CD8-positive, alpha-beta memory T cell (primary cell): ENCODE data around the gene ZDHHC11B. TPM values are rescaled to one million over a fixed set of nuclear protein-coding genes. Genes with fewer than 3 reads are reported as not detected.
A peak's percentile ranks its signal among the peaks of the same experiment; 100 is the strongest.
"Not testable (repeated sequence)": the region's sequence is repeated elsewhere in the genome, so short reads cannot be mapped to it uniquely, and the experiment has no call there.

Experiments used
- CTCF ChIA-PET: fragments of 350-600 bp; sonication (Branson Sonifier 250); formaldehyde crosslinking; loops from one replicate; lab custom pipeline; 2021; ENCODE audit warnings: antibody characterized with exemption; lab: Charles Lee
- POLR2A ChIA-PET: fragments of 350-600 bp; sonication (Branson Sonifier 250); formaldehyde crosslinking; loops from one replicate; lab custom pipeline; 2021; ENCODE audit warnings: antibody characterized with exemption; lab: Charles Lee
- DNase-seq, 5 donors: peaks; one replicate each; pipeline versions ENCODE4 v3.0.0 to v3.0.0-alpha.2; 2020 to 2022; ENCODE audit warnings: mixed read lengths in 1 of 5
- H3K27ac ChIP-seq: one replicate; pipeline ENCODE4 v1.7.0; 2013; ENCODE audit warnings: low read depth, mild to moderate bottlenecking, low read length, moderate library complexity
- H3K27me3 ChIP-seq: 2 replicates; pipeline ENCODE4 v1.7.0; 2013; ENCODE audit warnings: low read length, mild to moderate bottlenecking; ENCODE audit not compliant: insufficient read depth, poor library complexity, severe bottlenecking
- H3K36me3 ChIP-seq: 2 replicates; pipeline ENCODE4 v1.7.0; 2013; ENCODE audit warnings: mild to moderate bottlenecking, low read length, moderate library complexity; ENCODE audit not compliant: insufficient read depth
- H3K4me1 ChIP-seq: 2 replicates; pipeline ENCODE4 v1.7.0; 2013; ENCODE audit warnings: mild to moderate bottlenecking, low read length, moderate library complexity; ENCODE audit not compliant: insufficient read depth
- H3K4me3 ChIP-seq: 2 replicates; pipeline ENCODE4 v1.7.0; 2013; ENCODE audit warnings: mild to moderate bottlenecking, low read length
- H3K9me3 ChIP-seq: 2 replicates; pipeline ENCODE4 v1.7.0; 2013; ENCODE audit warnings: mild to moderate bottlenecking, low read length
- H3K27ac Mint-ChIP-seq, 8 donors: one replicate each; pipeline ENCODE4 v1.8.0; 2020 to 2021; ENCODE audit warnings: mixed read lengths in 8 of 8, mild to moderate bottlenecking in 6 of 8, inconsistent platforms in 3 of 8, moderate library complexity in 3 of 8
- H3K27me3 Mint-ChIP-seq, 2 donors: one replicate each; pipeline ENCODE4 v1.8.0; 2020 to 2021; ENCODE audit warnings: mixed read lengths in 2 of 2, mild to moderate bottlenecking in 1 of 2, moderate library complexity in 1 of 2
- H3K36me3 Mint-ChIP-seq, 3 donors: one replicate each; pipeline ENCODE4 v1.8.0; 2020 to 2021; ENCODE audit warnings: mixed read lengths in 3 of 3, inconsistent platforms in 1 of 3, mild to moderate bottlenecking in 1 of 3
- H3K4me1 Mint-ChIP-seq, 3 donors: one replicate each; pipeline ENCODE4 v1.8.0; 2020 to 2021; ENCODE audit warnings: mixed read lengths in 3 of 3, inconsistent platforms in 1 of 3, mild to moderate bottlenecking in 1 of 3
- H3K4me3 Mint-ChIP-seq, 7 donors: one replicate each; pipeline ENCODE4 v1.8.0; 2020 to 2021; ENCODE audit warnings: mixed read lengths in 7 of 7, mild to moderate bottlenecking in 6 of 7, moderate library complexity in 4 of 7, inconsistent platforms in 2 of 7
- H3K9me3 Mint-ChIP-seq, 5 donors: one replicate each; pipeline ENCODE4 v1.8.0; 2020 to 2022; ENCODE audit warnings: mixed read lengths in 5 of 5, mild to moderate bottlenecking in 3 of 5, moderate library complexity in 2 of 5, inconsistent platforms in 1 of 5
- polyA plus RNA-seq: library from polyadenylated mRNA; unstranded; fragments of 300-500 nt; fragmentation: Illumina TruSeq; gene quantifications from one replicate; pipeline ENCODE4 v1.2.3, GENCODE V29; 2021
- total RNA-seq, 2 experiments: library from RNA; stranded (reverse); gene quantifications; one replicate each; pipeline ENCODE4 v1.2.3, GENCODE V29; 2021

The ZDHHC11B gene
- total and polyA plus RNA-seq, 3 experiments from 2014 or later = 0.40 to 0.55 TPM; not detected in 1

- H3K4me3 Mint-ChIP-seq, H3K4me3 ChIP-seq, H3K4me1 ChIP-seq, H3K9me3 Mint-ChIP-seq, CTCF ChIA-PET, H3K36me3 ChIP-seq, H3K9me3 ChIP-seq, H3K27ac ChIP-seq, H3K27me3 Mint-ChIP-seq, H3K27ac Mint-ChIP-seq, H3K27me3 ChIP-seq, H3K36me3 Mint-ChIP-seq, POLR2A ChIA-PET, DNase-seq, H3K4me1 Mint-ChIP-seq: not testable (repeated sequence)
Measured at GRCh38 chr5:769485-770145, 14.9 kb downstream of the ZDHHC11B start.

- H3K36me3 Mint-ChIP-seq = peaks cover 0 to 3% (median 0%) of the 10 kb centered on the region in 3 donors
- POLR2A ChIA-PET = no interaction called here
- no peak for DNase-seq
Measured at GRCh38 chr5:766666-767431, 17.7 kb downstream of the ZDHHC11B start.

GRCh38 chr5:765948-766631 lies 18.4 kb downstream of the ZDHHC11B start:
- Mint-ChIP-seq H3K4me1 (no peaks in the 10 kb centered on the region), H3K27ac (no peak overlapping the region), H3K36me3 (peaks cover 0 to 3% (median 0%) of the 10 kb centered on the region in 3 donors), H3K9me3 (no peaks in the 10 kb centered on the region), H3K27me3 (peaks cover 0 to 2% of the 10 kb centered on the region in 2 donors), H3K4me3 (no peak overlapping the region)
- CTCF ChIA-PET = no interaction called here
- Histone ChIP-seq H3K27me3 (no peaks in the 10 kb centered on the region), H3K4me1 (no peaks in the 10 kb centered on the region), H3K36me3 (no peaks in the 10 kb centered on the region), H3K9me3 (no peaks in the 10 kb centered on the region), H3K27ac (no peak overlapping the region), H3K4me3 (no peak overlapping the region)
- POLR2A ChIA-PET = no interaction called here
- no peak for DNase-seq

More at GRCh38 chr5:766666-767431, 17.7 kb downstream of the ZDHHC11B start:
- Histone ChIP-seq H3K4me1 (no peaks in the 10 kb centered on the region), H3K27me3 (no peaks in the 10 kb centered on the region), H3K27ac (no peak overlapping the region), H3K4me3 (no peak overlapping the region), H3K9me3 (no peaks in the 10 kb centered on the region), H3K36me3 (no peaks in the 10 kb centered on the region)
- CTCF ChIA-PET = no interaction called here
- Mint-ChIP-seq H3K4me3 (no peak overlapping the region), H3K27me3 (no peaks in the 10 kb centered on the region), H3K27ac (no peak overlapping the region), H3K4me1 (no peaks in the 10 kb centered on the region), H3K9me3 (no peaks in the 10 kb centered on the region)

GRCh38 chr5:763998-764781 lies 20.3 kb downstream of the ZDHHC11B start:
- peaks cover under 1% of the 10 kb centered on the region for H3K4me1 ChIP-seq
- no peaks in the 10 kb centered on the region for H3K9me3 ChIP-seq
- no peaks in the 10 kb centered on the region for H3K9me3 Mint-ChIP-seq
- no peak for DNase-seq
- H3K36me3 ChIP-seq = no peaks in the 10 kb centered on the region
- H3K27me3 ChIP-seq = no peaks in the 10 kb centered on the region
- no peak overlapping the region for H3K27ac Mint-ChIP-seq
- H3K27ac ChIP-seq = no peak overlapping the region
- ChIA-PET POLR2A (no interaction called here), CTCF (no interaction called here)
- no peak overlapping the region for H3K4me3 Mint-ChIP-seq
- peaks cover 3 to 4% (median 3%) of the 10 kb centered on the region in 3 donors for H3K4me1 Mint-ChIP-seq
- H3K36me3 Mint-ChIP-seq = peaks cover 0 to 3% (median 0%) of the 10 kb centered on the region in 3 donors
- peaks cover 0 to 2% of the 10 kb centered on the region in 2 donors for H3K27me3 Mint-ChIP-seq
- H3K4me3 ChIP-seq = no peak overlapping the region

GRCh38 chr5:763397-763796 lies 21.1 kb downstream of the ZDHHC11B start:
- Mint-ChIP-seq H3K27ac (peak overlapping the region in 2 of 8 donors; percentile 4 to 17), H3K9me3 (no peaks in the 10 kb centered on the region), H3K4me3 (no peak overlapping the region), H3K27me3 (peaks cover 0 to 2% of the 10 kb centered on the region in 2 donors), H3K4me1 (peaks cover 7 to 12% (median 9%) of the 10 kb centered on the region in 3 donors), H3K36me3 (peaks cover 0 to 3% (median 0%) of the 10 kb centered on the region in 3 donors)
- no peaks in the 10 kb centered on the region for H3K27me3 ChIP-seq
- H3K4me1 ChIP-seq = peaks cover 8% of the 10 kb centered on the region
- ChIA-PET POLR2A (no interaction called here), CTCF (no interaction called here)
- H3K27ac ChIP-seq = no peak overlapping the region
- H3K9me3 ChIP-seq = no peaks in the 10 kb centered on the region
- no peaks in the 10 kb centered on the region for H3K36me3 ChIP-seq
- DNase-seq = no peak
- no peak overlapping the region for H3K4me3 ChIP-seq

- CTCF ChIA-PET, DNase-seq, H3K27ac Mint-ChIP-seq, POLR2A ChIA-PET, H3K36me3 Mint-ChIP-seq, H3K27me3 Mint-ChIP-seq, H3K9me3 Mint-ChIP-seq, H3K27ac ChIP-seq, H3K4me3 Mint-ChIP-seq, H3K36me3 ChIP-seq, H3K4me3 ChIP-seq, H3K9me3 ChIP-seq, H3K27me3 ChIP-seq: not testable (repeated sequence)
- H3K4me1 Mint-ChIP-seq = peaks cover 7 to 16% (median 9%) of the 10 kb centered on the region in 3 donors
- peaks cover 11% of the 10 kb centered on the region for H3K4me1 ChIP-seq
Measured at GRCh38 chr5:762996-763395, 21.5 kb downstream of the ZDHHC11B start.

GRCh38 chr5:761854-762710 lies 22.4 kb downstream of the ZDHHC11B start:
- H3K27me3 Mint-ChIP-seq = peaks cover 0 to 2% of the 10 kb centered on the region in 2 donors
- H3K4me3 Mint-ChIP-seq = no peak overlapping the region
- Histone ChIP-seq H3K4me3 (no peak overlapping the region), H3K36me3 (no peaks in the 10 kb centered on the region), H3K27me3 (no peaks in the 10 kb centered on the region), H3K9me3 (no peaks in the 10 kb centered on the region), H3K27ac (no peak overlapping the region), H3K4me1 (peaks cover 11% of the 10 kb centered on the region)
- H3K9me3 Mint-ChIP-seq = no peaks in the 10 kb centered on the region
- ChIA-PET CTCF (no interaction called here), POLR2A (no interaction called here)
- peaks cover 7 to 20% (median 9%) of the 10 kb centered on the region in 3 donors for H3K4me1 Mint-ChIP-seq
- DNase-seq = no peak
- H3K27ac Mint-ChIP-seq = peak overlapping the region in 2 of 8 donors; percentile 12 to 32
- H3K36me3 Mint-ChIP-seq = peaks cover 0 to 3% (median 0%) of the 10 kb centered on the region in 3 donors
